GM12873 (cell line): ENCODE data around the gene KRT71.

Source experiments
- CTCF ChIP-seq: IDR thresholded peaks from 2 replicates; pipeline ENCODE4 v1.5.1; 2012; ENCODE audit warnings: low read depth, mild to moderate bottlenecking, moderate library complexity, low read length, control low read depth; ENCODE audit not compliant: insufficient read depth; ENCODE audit errors: missing control alignments

KRT71 gene

GRCh38 chr12:52519387-52519703 is 33.6 kb downstream of the KRT71 start:
- TF ChIP-seq CTCF, result no peak

- no peak for TF ChIP-seq CTCF
These were observed 34.2 kb downstream of the KRT71 start for GRCh38 chr12:52518574-52519386.

- TF ChIP-seq CTCF, result no peak
These were observed 35.1 kb downstream of the KRT71 start for GRCh38 chr12:52517888-52518287.

GRCh38 chr12:52517005-52517835 is 35.7 kb downstream of the KRT71 start:
- no peak for TF ChIP-seq CTCF

GRCh38 chr12:52515927-52516831 is 36.8 kb downstream of the KRT71 start:
- TF ChIP-seq CTCF, result no peak

GRCh38 chr12:52515319-52515646 is 37.7 kb downstream of the KRT71 start:
- no peak for TF ChIP-seq CTCF
